Endothelial cell of hepatic sinusoid (primary cell): ENCODE measurements around the gene SNAI3.

Experiments
- in situ Hi-C: cut with HindIII; loops from 2 replicates; pipeline ENCODE4 v1.10.0; 2017; ENCODE audit warnings: low sequenced_read_pairs

Gene SNAI3

DNA sequence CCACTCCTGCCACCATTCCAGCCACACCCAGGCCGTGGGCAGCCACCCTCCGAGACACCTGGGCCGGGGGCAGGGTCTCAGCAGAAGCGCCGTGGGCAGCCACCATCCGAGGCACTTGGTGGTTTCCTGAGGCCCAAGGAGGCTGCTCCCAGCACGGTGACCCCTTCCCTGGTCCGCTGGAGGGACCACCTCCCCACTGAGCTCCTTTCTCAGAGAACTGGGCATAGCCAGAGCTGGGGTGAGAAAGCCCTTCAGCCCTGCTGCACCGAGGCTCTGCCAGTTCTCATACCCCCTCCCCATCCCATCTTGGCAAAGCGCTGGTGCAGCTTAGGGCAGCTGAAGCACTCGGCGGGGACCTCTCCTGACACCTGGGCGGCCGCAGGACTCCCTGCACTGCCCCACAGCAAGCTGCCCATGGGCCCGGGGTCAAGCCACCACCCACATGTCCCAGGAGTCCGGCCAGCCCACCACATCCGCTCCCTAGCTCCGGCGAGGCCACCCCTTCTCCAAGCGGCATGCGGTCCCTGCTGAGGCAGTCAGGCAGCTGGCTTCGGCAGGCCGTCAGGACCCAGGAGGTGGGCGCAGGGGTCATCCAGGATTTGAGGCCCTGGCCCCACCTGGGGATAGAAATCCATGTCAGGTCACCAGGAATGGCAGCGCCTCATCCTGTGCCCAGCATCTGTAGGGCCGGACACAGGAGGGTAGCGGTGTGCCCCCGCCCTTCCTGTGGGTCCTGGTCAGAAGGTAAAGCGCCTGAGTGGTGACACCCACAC is 34.1 kb downstream of the SNAI3 start:
- in situ Hi-C loops, result no loop called here

GRCh38 chr16:88651276-88651988 is 34.9 kb downstream of the SNAI3 start:
- in situ Hi-C loops, result no loop called here

GRCh38 chr16:88650749-88651275 is 35.5 kb downstream of the SNAI3 start, which contains the start of gene CYBA:
Gene CYBA (minus strand): TSS chr16:88651053. CDS start chr16:88651013, 40 bp downstream.
- in situ Hi-C loops, result no loop called here

DNA sequence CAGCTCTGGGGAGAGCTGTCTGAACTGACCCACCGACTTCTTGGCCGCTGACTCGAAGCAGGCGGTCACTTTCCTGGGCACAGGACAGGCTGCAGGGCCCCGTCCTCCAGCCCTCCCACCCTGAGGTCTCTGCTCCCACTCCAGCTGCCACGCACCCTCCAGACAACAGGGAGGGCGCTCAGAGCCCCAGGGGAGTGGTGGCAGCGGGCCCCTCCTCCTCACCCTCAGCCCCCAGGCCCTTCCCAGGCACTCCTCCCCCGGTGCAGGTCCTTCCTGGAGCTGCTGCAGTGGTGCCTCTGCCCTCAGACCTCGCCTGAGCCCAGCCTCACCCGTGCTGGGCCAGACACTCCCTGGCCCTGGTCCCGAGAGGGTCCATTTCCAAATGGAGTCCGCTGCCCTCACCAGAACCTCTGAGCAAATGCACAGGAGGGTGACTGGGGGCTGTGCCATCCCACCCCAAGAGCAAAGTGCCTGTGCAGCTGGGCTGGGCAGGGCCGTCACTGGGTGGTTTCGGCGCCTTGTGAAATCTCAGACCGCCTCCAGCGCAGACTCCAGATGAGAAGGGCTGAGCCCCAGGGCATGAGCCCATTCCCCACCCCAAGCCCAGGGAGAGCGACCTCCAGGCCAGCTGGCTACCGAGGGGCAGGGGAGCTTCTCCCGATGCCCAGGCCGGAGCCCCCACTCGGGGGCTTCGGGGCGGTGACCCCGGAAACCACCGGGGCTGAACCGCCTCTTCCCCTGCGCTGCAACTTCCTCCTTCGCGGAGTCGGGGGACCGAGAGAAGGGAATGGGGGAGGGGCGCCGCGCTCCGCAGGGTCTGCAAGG is 36.2 kb downstream of the SNAI3 start:
- in situ Hi-C loops, result no loop called here

DNA sequence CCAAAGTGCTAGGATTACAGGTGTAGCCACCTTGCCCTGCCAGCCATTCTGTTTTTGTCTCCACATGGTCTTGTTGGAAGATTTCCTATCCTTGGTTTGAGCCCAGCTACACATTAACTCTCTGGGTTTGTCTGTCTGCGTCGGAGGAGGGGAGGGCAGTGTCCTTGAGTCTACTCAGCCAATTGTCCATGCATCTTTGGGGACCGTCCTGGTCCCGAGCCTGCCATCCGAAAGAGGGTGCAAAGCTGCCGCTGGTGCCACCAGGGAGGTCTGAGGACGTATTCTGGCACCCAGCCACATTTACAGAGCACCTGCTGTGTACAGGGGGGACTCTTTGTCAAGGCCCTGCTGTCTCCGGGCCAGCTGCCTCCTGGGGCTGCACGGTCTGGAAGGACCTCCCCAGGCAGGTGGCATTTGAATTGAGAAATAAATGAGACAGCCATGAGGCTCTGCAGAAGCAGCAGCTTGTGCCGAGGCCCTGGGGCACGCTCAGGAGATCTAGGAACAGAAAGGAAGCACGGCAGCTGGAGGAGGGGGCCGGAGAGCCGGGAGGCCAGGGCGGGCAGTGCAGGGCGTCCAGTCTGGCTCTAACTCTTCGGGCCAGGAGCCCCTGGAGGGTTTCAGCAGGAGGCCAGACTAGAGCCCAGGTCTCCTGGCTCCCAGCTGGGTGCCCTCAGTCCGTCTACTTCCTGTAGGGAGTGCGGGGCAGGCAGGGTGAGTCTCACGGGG is 36.9 kb downstream of the SNAI3 start:
- in situ Hi-C loops, result no loop called here

- in situ Hi-C loops, result no loop called here
These were observed 38.9 kb downstream of the SNAI3 start for GRCh38 chr16:88647178-88648070.

- in situ Hi-C loops, result no loop called here
These were observed 39.8 kb downstream of the SNAI3 start for GRCh38 chr16:88646345-88647034.

DNA sequence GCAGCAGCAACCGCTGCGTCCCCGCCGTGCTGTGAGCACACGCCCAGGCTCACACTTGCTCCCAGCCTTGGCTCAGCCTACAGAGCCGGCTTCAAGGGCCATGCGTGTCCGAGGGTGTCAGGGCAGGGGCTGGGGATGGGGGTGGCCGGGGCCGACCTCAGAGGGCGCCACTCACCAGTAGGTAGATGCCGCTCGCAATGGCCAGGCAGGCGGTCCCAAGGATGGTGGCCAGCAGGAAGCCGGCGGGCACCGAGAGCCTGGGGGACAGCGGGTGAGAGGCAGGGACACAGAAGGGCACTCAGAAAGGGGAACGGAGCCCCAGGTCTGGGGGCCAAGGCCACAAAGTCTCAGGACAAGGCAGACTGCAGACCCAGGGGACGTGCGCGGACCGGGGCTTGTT is 40.4 kb downstream of the SNAI3 start:
- in situ Hi-C loops, result no loop called here

DNA sequence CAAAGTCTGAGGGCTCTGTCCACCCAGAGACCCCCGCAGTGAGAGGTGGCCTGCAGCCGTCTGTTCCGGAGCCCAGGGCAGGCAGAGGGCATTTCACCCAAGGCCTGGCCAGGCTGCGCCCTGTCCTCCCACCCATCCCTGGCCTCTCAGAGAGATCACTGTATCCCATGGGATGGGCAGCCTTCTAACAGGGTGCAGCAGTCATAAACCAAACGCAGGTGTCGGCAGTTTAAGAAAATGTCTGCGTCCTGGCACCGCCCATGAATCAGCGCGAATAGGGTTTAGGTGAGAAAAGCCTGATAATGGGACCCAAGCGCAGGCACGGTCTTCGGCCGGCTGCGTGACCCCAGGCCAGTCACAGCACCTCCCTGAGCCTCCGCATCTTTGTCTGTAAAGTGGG is 40.9 kb downstream of the SNAI3 start:
- in situ Hi-C loops, result no loop called here

GRCh38 chr16:88643644-88643932 is 42.7 kb downstream of the SNAI3 start:
- in situ Hi-C loops, result loop anchor here (5.0 kb wide), 1 partner anchor 34 kb away; no protein-coding TSS in a partner anchor

- in situ Hi-C loops, result loop anchor here (5.0 kb wide), 1 partner anchor 34 kb away; no protein-coding TSS in a partner anchor
These were observed 43.2 kb downstream of the SNAI3 start for GRCh38 chr16:88642881-88643643.

DNA sequence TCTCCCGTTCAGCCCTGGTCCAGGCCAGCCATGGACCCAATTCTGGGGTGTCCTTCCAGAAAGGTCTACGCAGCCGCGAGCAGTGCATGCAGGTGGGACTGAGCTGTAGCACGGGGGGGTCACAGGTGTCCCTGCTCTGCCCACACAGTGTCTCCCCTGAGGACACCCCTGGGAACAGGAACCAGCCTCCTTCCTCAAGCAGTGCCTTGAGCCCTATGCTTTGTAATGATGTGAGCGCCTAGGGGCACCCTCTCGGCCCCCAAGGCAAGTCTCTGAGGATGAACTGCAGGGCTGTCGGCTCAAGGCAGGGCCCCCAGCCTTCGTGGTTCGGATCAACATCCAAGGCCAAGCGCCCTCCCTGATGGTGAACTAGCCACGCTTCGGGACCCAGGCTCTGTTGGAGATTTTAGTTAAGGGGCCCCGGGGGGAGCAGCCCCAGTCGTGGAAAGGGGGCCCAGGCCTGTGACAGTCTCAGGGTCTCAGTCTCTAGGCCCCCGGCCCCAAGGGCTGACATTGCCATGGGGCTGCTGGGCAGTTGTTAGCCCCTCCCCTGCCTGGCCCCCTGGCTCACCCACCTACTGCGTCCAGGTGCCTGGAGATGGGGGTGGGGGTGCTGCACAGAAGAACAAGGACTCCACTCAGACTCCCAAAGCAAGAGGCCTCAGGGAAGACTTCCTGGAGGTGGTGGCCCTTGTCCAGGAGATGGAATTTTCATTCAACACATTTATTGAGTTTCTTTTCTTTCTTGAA is 45.6 kb downstream of the SNAI3 start:
- in situ Hi-C loops, result loop anchor here (5.0 kb wide), 1 partner anchor 37 kb away; no protein-coding TSS in a partner anchor

- in situ Hi-C loops, result loop anchor here (5.0 kb wide), 1 partner anchor 37 kb away; no protein-coding TSS in a partner anchor
These were observed 46.2 kb downstream of the SNAI3 start for GRCh38 chr16:88640039-88640495.

GRCh38 chr16:88639231-88640038 is 46.9 kb downstream of the SNAI3 start:
- in situ Hi-C loops, result loop anchor here (5.0 kb wide), 1 partner anchor 38 kb away; no protein-coding TSS in a partner anchor

GRCh38 chr16:88638323-88639230 is 47.7 kb downstream of the SNAI3 start, which contains the start of gene IL17C:
Gene IL17C (plus strand): TSS chr16:88638572. CDS start chr16:88638642, 70 bp downstream.
- in situ Hi-C loops, result no loop called here
